A549 (cell line): ENCODE results near the gene ZG16B.

Experiments
- CTCF ChIP-seq: fragments of >200 bp; sonication (Bioruptor Twin); formaldehyde crosslinking; IDR thresholded peaks from 3 replicates; pipeline ENCODE4 v1.5.1; 2016
- POLR2A ChIP-seq: IDR thresholded peaks from 2 replicates; pipeline ENCODE4 v1.6.1; 2012; ENCODE audit warnings: mild to moderate bottlenecking, low read length
- RCOR1 ChIP-seq: fragments of 150-350 bp; IDR thresholded peaks from 2 replicates; pipeline ENCODE4 v1.6.1; 2014; ENCODE audit warnings: antibody characterized with exemption, low read length, low read depth

GRCh38 chr16:2831203-2831602, 1.1 kb downstream of the ZG16B start:
- TF ChIP-seq CTCF (no peak), RCOR1 (no peak), POLR2A (no peak)
